Skeletal muscle tissue (tissue), 4 donors: ENCODE measurements around the gene PDLIM3. TPM values are rescaled to one million over a fixed set of nuclear protein-coding genes. Genes with fewer than 3 reads are reported as not detected.
A peak's percentile ranks its signal among the peaks of the same experiment; 100 is the strongest.

Source experiments
- H3K27ac ChIP-seq: one replicate; pipeline ENCODE4 v1.7.0; 2013; ENCODE audit warnings: mild to moderate bottlenecking, low read depth, low read length, inconsistent platforms
- H3K27me3 ChIP-seq, 3 donors: one replicate each; pipeline ENCODE4 v1.7.0; 2013; ENCODE audit warnings: low read length in 3 of 3; ENCODE audit not compliant: control insufficient read depth in 3 of 3, insufficient read depth in 3 of 3
- H3K36me3 ChIP-seq, 3 donors: one replicate each; pipeline ENCODE4 v1.7.0; 2013; ENCODE audit warnings: low read length in 3 of 3; ENCODE audit not compliant: control insufficient read depth in 3 of 3, insufficient read depth in 3 of 3
- H3K4me1 ChIP-seq, 3 donors: one replicate each; pipeline ENCODE4 v1.7.0; 2013; ENCODE audit warnings: low read length in 3 of 3, mild to moderate bottlenecking in 3 of 3; ENCODE audit not compliant: control insufficient read depth in 3 of 3, insufficient read depth in 3 of 3
- H3K4me3 ChIP-seq, 3 donors: one replicate each; pipeline ENCODE4 v1.7.0; 2013; ENCODE audit warnings: low read length in 3 of 3
- H3K9ac ChIP-seq, 3 donors: one replicate each; pipeline ENCODE4 v1.7.0; 2013; ENCODE audit warnings: low read length in 3 of 3, mild to moderate bottlenecking in 3 of 3, moderate library complexity in 2 of 3, low read depth in 1 of 3
- H3K9me3 ChIP-seq, 3 donors: one replicate each; pipeline ENCODE4 v1.7.0; 2013; ENCODE audit warnings: low read length in 3 of 3; ENCODE audit not compliant: control insufficient read depth in 3 of 3
- total RNA-seq: library from RNA; depleted of rRNA; stranded (reverse); fragments of >200 nt; gene quantifications from one replicate; pipeline ENCODE4 v1.2.3, GENCODE V29; 2014
- donor health status: Osteomylitis.

Gene PDLIM3
- total RNA-seq, 1 donor from 2014 or later = 415 TPM

DNA sequence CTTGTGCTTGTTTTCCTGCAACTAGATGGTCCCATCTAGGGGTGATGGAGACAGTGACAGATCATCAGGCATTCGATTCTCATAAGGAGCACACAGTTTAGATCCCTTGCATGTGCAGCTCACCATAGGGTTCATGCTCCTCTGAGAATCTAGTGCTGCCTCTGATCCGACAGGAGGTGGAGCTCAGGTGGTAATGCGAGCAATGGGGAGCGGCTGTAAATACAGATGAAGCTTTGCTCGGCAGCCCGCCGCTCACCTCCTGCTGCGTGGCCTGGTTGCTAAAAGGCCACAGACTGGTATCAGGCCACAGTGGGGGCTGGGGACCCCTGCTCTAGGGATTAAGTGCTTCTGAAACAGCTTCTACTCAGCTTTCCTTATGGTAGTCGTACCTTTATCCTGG lies 35.3 kb downstream of the PDLIM3 start:
- Histone ChIP-seq H3K27me3 (no peaks in the 10 kb centered on the region), H3K9ac (no peak overlapping the region), H3K36me3 (peaks cover 16 to 26% (median 25%) of the 10 kb centered on the region in 3 donors), H3K4me3 (no peak overlapping the region), H3K27ac (peak overlapping the region; percentile 45), H3K9me3 (peaks cover 0 to 3% (median 0%) of the 10 kb centered on the region in 3 donors), H3K4me1 (peaks cover 10 to 36% (median 23%) of the 10 kb centered on the region in 3 donors)

DNA sequence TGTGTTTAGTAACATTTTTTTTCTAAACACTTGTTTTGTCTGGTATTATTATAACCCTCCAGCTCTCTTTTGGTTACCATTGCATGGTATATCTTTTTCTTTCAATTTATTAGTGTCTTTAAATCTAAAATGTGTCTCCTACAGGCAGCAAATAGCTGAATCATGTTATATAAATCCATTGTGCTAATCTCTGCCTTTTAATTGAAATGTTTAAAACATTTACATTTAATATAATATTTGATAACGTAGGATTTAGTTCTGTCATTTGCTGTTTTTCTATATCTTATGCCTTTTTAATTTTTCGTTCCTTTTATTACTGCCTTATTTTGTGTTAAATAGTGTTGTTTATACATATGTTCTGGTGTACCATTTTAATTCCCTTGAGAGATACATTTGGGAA lies 46.7 kb downstream of the PDLIM3 start:
- no peaks in the 10 kb centered on the region for H3K27me3 ChIP-seq
- H3K9ac ChIP-seq = no peak overlapping the region
- H3K27ac ChIP-seq = no peak overlapping the region
- no peak overlapping the region for H3K4me3 ChIP-seq
- no peaks in the 10 kb centered on the region for H3K4me1 ChIP-seq
- H3K9me3 ChIP-seq = no peaks in the 10 kb centered on the region
- no peaks in the 10 kb centered on the region for H3K36me3 ChIP-seq

DNA sequence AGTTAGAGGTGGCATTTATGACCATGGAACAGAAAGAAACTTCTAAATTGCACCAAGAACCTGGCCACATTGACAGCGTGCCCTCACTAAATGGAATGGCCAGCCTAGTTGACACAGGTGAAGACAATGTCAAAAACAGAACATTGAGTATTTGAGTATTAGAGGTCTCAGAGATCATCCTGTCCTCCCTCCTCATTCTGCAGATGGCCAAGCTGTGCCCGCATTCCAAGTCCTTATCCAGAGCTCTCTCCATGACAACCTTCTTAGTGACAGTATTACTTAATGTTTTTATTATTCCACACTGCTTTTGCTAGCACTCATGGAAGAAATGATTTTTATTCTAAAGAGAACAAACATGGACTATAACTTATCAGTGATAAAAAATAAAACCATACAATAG lies 53.9 kb downstream of the PDLIM3 start:
- peak overlapping the region; percentile 44 to 84 (median 61) for H3K9ac ChIP-seq
- H3K4me3 ChIP-seq = peak overlapping the region; percentile 23 to 65 (median 38)
- no peaks in the 10 kb centered on the region for H3K27me3 ChIP-seq
- H3K36me3 ChIP-seq = no peaks in the 10 kb centered on the region
- H3K4me1 ChIP-seq = peaks cover 11 to 24% (median 19%) of the 10 kb centered on the region in 3 donors
- peak overlapping the region; percentile 98 for H3K27ac ChIP-seq
- no peaks in the 10 kb centered on the region for H3K9me3 ChIP-seq

DNA sequence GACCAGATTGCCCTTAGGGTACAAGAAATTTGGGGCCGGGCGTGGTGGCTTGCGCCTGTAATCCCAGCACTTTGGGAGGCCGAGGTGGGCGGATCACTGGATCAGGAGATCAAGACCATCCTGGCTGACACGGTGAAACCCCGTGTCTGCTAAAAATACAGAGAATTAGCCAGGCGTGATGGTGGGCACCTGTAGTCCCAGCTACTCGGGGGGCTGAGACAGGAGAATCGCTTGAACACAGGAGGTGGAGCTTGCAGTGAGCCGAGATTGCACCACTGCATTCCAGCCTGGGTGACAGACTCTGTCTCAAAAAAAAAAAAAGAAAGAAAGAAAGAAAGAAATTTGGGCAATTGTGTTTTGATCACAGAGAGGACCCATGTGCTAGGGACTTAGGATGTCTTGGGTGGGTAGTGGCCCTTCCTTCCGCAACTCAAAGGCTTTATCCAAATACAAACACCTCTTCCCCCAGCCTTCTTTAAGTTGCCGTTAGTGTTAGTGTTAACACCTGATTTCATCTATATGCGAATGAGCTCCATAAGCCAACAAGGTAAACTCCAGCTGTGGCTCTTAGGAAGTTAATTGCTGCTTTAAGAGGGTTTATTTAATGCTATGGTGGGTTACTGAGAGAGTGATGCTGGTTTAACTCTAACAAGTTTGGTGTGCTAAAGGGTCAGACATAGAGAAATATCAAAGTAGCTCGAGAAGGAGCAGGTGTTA lies 55.1 kb downstream of the PDLIM3 start:
- Histone ChIP-seq H3K27me3 (no peaks in the 10 kb centered on the region), H3K9ac (peak overlapping the region; percentile 61 to 84 (median 72)), H3K27ac (peak overlapping the region; percentile 98), H3K4me3 (peak overlapping the region in 2 of 3 donors; percentile 55 to 65), H3K9me3 (no peaks in the 10 kb centered on the region), H3K4me1 (peaks cover 11 to 24% (median 19%) of the 10 kb centered on the region in 3 donors), H3K36me3 (no peaks in the 10 kb centered on the region)

DNA sequence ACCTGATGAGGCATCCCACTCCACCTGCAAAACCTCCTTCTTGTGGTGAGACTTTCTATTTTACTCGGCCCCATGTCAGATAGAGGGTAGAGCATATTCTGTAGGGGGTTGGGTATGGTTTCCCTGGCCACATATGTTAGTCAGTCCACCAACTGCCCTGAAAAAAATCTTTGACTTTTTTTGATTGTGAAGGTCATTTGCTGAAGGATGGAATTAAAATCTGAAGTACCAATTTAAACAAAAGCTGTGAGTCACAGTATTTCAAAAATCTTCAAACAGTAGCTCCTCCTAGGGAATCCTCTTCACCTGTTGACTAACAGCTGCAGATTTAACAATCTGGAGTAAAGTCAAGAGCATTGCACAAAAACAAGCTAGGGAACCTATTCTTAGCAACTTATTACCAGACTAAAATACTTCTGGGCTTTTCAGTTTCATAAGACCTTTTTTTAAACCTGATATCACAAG lies 55.8 kb downstream of the PDLIM3 start:
- Histone ChIP-seq H3K27ac (peak overlapping the region; percentile 98), H3K4me1 (peaks cover 11 to 24% (median 19%) of the 10 kb centered on the region in 3 donors)

DNA sequence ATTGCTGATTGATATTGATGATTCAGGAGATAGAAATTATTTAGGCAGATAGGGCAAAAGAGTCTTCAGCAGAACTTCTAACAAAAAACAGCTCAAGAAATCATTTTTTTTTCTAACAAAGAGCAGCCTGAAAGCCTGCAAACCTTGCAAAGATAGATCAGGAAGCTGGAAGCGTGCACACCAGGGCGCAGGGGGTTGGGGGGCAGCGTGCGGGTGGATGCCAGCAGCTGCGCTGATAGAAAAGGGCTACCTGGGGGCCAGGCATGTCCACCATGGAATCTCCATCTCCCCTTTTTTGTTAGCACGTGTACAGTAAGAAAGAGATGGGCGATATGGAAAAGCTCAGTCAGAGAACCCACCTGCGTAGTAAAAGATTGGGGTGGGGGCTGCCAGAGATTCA lies 62.1 kb downstream of the PDLIM3 start:
- H3K27ac ChIP-seq = no peak overlapping the region
- H3K36me3 ChIP-seq = no peaks in the 10 kb centered on the region
- no peaks in the 10 kb centered on the region for H3K27me3 ChIP-seq
- peaks cover 8 to 11% (median 9%) of the 10 kb centered on the region in 3 donors for H3K4me1 ChIP-seq
- no peaks in the 10 kb centered on the region for H3K9me3 ChIP-seq
- no peak overlapping the region for H3K4me3 ChIP-seq
- no peak overlapping the region for H3K9ac ChIP-seq

More for the DNA sequence above, 55.8 kb downstream of the PDLIM3 start:
- H3K9ac ChIP-seq = peak overlapping the region; percentile 27 to 61 (median 38)
- H3K36me3 ChIP-seq = no peaks in the 10 kb centered on the region
- H3K9me3 ChIP-seq = no peaks in the 10 kb centered on the region
- no peaks in the 10 kb centered on the region for H3K27me3 ChIP-seq
- H3K4me3 ChIP-seq = no peak overlapping the region

DNA sequence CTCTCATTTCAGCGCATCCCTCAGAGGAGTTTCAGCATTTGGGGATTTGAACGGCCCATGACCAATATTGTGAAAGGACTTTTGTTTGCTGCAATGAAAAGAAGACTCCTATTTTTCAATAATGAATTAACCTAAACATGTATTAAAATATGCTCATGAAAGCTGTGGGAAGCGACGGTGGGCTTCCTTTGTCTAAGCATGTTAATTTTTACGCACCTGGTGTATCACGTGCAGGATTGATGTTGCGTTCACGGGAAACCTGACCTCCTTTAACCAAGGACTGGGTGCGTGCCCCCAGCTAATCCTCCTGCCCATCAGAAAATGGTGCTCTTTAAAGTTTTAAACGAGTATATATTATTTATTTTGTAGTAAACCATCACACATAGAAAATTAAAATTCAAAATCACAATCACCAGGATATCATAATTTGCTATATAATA lies 63.2 kb downstream of the PDLIM3 start:
- H3K9me3 ChIP-seq = no peaks in the 10 kb centered on the region
- H3K27me3 ChIP-seq = no peaks in the 10 kb centered on the region
- peak overlapping the region; percentile 79 to 94 (median 86) for H3K9ac ChIP-seq
- peak overlapping the region; percentile 78 for H3K27ac ChIP-seq
- peaks cover 8 to 11% (median 9%) of the 10 kb centered on the region in 3 donors for H3K4me1 ChIP-seq
- H3K36me3 ChIP-seq = no peaks in the 10 kb centered on the region
- H3K4me3 ChIP-seq = peak overlapping the region; percentile 75 to 80 (median 78)

DNA sequence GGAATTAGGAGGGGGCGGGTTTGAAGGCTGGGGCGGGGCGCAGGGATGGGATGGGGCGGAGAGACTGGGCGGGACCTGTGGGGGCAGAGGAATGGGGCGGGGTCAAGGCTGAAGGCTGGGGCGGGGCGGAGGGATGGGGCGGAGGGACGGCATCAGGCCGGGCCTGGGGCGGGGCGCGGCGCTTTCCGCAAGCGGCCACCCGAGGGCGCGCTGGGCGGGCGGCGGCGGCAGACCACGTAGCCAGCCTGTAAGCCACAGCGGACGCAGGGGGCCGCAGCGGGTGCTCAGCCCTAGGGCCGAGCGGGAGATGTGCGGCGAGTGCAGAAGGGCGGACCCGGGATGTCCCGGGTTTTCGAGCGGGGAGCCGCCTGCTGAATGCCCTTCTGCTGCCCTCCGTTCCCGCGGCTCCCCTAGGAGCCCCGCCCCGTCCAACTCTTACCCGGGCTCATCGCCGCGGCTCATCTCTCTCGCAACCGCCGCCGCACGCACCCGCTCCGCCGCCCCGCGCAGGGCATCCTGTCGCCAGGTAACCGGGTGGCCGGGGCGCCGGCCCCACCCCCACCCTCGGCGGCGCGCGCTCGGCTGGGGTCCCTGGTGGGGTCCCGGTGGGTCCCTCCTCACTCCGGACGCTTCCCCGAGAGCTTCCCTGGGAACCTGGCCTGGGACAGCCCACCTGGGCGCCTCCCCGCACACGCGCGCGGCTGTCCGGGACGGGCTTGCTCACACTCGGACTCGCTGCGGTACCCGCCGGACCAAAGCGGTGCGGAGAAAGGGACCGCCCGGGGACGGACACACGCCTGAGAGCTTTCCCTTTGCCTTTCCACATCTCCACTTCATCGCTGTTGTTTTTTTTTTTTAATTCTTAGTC lies 63.8 kb downstream of the PDLIM3 start, which contains the start of gene CCDC110:
Gene CCDC110 (minus strand): TSS at position 499 of the 868 bp plus-strand sequence. CDS start 50 bp downstream, at position 449.
- no peaks in the 10 kb centered on the region for H3K36me3 ChIP-seq
- no peaks in the 10 kb centered on the region for H3K9me3 ChIP-seq
- peak within 1 kb of the TSS; percentile 85 to 94 (median 87) for H3K9ac ChIP-seq
- H3K27me3 ChIP-seq = no peaks in the 10 kb centered on the region
- H3K27ac ChIP-seq = peak within 1 kb of the TSS; percentile 84
- peak within 1 kb of the TSS; percentile 82 to 94 (median 89) for H3K4me3 ChIP-seq
- peaks cover 8 to 11% (median 9%) of the 10 kb centered on the region in 3 donors for H3K4me1 ChIP-seq

DNA sequence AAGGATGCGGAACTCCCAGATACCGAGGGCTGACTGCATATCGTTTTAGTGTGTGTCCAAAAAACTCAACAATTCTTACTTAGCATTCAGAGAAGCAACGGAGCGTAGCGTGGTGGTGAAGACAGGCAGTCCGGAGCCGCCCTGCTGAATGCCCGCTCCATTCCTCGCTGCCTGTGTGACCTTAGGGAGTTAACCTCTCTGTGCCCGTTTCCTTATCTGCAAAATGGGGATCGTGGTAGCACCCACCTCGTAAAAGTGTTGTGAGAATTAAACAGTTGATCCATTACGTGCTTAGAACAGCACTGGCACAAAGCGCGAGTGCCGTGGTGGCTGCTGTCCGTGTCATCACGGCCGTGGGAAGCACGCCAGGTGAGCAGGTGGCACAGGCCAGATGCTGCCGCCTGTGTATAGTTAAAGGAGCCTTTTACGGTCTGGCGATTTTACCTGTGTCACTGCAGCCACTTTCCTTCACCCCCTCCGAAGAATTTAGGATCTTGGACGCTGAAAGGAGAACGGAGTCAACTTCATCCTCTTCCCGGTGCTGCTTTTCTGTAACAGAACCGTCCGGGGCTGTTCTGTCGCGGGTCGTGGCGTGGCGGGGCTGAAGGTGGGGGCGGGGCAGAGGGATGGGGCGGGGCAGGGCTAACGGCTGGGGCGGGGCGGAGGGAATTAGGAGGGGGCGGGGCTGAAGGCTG lies 64.7 kb downstream of the PDLIM3 start:
- peak overlapping the region; percentile 84 for H3K27ac ChIP-seq
- H3K9me3 ChIP-seq = no peaks in the 10 kb centered on the region
- H3K9ac ChIP-seq = peak overlapping the region; percentile 85 to 89 (median 87)
- peaks cover 8 to 11% (median 9%) of the 10 kb centered on the region in 3 donors for H3K4me1 ChIP-seq
- no peaks in the 10 kb centered on the region for H3K36me3 ChIP-seq
- peak overlapping the region; percentile 82 to 94 (median 89) for H3K4me3 ChIP-seq
- no peaks in the 10 kb centered on the region for H3K27me3 ChIP-seq
